ENCODE data around the gene NME3. TPM values are rescaled to one million over a fixed set of nuclear protein-coding genes. Genes with fewer than 3 reads are reported as not detected.

Gene NME3
- total RNA-seq, 1 donor from 2014 or later: 53.8 TPM

DNA sequence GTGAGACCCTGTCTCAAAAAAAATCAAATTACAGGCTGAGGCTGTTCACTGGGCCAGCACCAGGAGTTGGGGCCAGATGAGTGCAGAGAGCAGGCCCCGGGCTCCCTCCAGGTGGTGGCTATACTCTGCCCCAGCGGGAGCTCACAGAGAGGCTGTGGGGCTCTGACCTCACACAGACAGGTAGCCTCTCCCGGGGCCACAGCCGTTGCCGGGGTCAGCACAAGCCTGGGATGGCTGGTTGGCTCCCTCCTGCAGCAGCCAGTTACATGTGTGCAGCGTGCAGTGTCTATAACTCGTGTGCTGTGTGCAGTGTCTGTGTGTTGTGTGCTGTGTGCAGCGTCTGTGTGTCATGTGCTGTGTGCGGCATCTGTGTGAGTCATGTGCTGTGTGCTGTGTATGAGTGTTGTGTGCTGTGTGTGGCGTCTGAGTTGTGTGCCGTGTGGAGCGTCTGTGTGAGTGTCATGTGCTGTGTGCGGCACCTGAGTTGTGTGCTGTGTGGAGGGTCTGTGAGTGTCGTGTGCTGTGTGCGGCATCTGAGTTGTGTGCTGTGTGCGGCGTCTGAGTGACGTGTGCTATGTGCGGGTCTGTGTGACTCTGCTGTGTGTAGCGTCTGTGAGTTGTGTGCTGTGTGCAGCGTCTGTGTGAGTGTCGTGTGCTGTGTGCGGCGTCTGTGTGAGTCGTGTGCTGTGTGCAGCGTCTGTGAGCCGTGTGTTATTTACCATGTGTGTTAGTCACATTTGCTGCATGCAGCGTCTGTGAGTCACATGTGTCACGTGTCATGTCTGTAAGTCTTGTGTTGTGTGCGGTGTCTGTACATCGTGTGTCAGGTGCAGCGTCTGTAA is 44.5 kb downstream of the NME3 start:
- Mint-ChIP-seq H3K36me3 (ENCODE audit: low read depth) (peaks cover 16% of the 10 kb centered on the region), H3K9me3 (ENCODE audit: low read depth) (no peaks in the 10 kb centered on the region), H3K4me1 (ENCODE audit: low read depth) (peaks cover 19% of the 10 kb centered on the region), H3K4me3 (ENCODE audit: unreplicated experiment) (no peak overlapping the region), H3K27ac (ENCODE audit: unreplicated experiment) (no peak overlapping the region), H3K27me3 (ENCODE audit: low read depth) (no peaks in the 10 kb centered on the region)
- TF ChIP-seq, protein P1, sequence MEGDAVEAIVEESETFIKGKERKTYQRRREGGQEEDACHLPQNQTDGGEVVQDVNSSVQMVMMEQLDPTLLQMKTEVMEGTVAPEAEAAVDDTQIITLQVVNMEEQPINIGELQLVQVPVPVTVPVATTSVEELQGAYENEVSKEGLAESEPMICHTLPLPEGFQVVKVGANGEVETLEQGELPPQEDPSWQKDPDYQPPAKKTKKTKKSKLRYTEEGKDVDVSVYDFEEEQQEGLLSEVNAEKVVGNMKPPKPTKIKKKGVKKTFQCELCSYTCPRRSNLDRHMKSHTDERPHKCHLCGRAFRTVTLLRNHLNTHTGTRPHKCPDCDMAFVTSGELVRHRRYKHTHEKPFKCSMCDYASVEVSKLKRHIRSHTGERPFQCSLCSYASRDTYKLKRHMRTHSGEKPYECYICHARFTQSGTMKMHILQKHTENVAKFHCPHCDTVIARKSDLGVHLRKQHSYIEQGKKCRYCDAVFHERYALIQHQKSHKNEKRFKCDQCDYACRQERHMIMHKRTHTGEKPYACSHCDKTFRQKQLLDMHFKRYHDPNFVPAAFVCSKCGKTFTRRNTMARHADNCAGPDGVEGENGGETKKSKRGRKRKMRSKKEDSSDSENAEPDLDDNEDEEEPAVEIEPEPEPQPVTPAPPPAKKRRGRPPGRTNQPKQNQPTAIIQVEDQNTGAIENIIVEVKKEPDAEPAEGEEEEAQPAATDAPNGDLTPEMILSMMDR (IDR thresholded peaks at IDR 0.05): no peak
- no peak for DNase-seq (ENCODE audit: low spot score)

DNA sequence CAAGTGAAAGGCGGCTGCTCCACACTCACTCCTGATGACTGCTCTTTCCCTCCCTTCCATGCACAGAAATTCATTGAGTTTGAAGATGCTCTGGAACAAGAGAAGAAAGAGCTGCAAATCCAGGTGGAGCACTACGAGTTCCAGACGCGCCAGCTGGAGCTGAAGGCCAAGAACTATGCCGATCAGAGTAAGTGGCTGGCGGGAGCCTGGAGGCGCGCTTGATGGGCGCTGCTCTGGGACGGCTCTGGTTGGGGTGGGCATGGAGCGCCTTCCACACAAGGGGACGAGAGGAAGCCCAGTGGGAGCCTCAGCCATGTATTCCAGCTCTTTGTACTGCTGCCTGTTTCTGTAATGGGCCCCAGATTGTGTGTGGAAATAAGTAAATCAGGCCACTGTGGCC is 46.9 kb downstream of the NME3 start:
- Mint-ChIP-seq H3K27me3 (ENCODE audit: low read depth) (no peaks in the 10 kb centered on the region), H3K9me3 (ENCODE audit: low read depth) (no peaks in the 10 kb centered on the region), H3K4me1 (ENCODE audit: low read depth) (peaks cover 27% of the 10 kb centered on the region), H3K36me3 (ENCODE audit: low read depth) (peaks cover 14% of the 10 kb centered on the region), H3K27ac (ENCODE audit: unreplicated experiment) (no peak overlapping the region), H3K4me3 (ENCODE audit: unreplicated experiment) (no peak overlapping the region)
- TF ChIP-seq, protein P1 (IDR thresholded peaks at IDR 0.05): no peak
- DNase-seq (ENCODE audit: low spot score): no peak

DNA sequence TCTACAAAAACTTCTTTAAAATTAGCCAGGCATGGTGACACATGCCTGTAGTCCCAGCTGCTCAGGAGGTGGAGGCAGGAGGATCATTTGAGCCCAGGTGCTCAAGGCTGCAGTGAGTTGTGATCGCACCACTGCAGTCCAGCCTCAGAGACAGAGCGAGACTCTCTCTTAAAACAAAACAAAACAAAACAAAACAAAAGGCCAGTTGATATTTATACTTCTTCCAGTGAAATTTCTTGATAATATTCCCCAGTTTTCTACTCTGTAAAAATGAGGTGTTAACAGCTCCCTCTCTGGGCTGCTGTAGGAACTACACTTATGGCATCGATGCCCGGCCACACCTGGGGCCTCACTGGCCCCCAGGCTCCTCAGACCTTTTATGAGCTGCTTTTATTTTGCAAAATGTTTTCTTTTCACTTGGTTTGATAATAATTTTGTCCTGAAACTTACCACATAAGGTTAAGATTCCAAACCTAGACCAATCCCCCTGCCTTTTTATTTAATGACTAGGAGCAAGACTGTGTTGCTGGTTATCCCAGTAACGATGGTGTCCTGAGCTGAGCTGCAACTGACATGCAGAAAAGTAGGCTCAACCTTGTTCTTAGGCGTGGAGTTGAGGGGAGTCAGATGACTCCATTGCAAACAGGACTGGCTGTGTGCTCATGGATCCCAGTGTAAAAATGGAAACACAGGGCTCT is 47.7 kb downstream of the NME3 start:
- H3K4me3 Mint-ChIP-seq (ENCODE audit: unreplicated experiment): no peak overlapping the region
- TF ChIP-seq, protein P1 (IDR thresholded peaks at IDR 0.05): peak; percentile 87
- H3K27ac Mint-ChIP-seq (ENCODE audit: unreplicated experiment): peak overlapping the region; percentile 93
- peaks cover 27% of the 10 kb centered on the region for H3K4me1 Mint-ChIP-seq (ENCODE audit: low read depth)
- DNase-seq (ENCODE audit: low spot score): no peak
- no peaks in the 10 kb centered on the region for H3K27me3 Mint-ChIP-seq (ENCODE audit: low read depth)
- H3K9me3 Mint-ChIP-seq (ENCODE audit: low read depth): no peaks in the 10 kb centered on the region
- H3K36me3 Mint-ChIP-seq (ENCODE audit: low read depth): peaks cover 10% of the 10 kb centered on the region

DNA sequence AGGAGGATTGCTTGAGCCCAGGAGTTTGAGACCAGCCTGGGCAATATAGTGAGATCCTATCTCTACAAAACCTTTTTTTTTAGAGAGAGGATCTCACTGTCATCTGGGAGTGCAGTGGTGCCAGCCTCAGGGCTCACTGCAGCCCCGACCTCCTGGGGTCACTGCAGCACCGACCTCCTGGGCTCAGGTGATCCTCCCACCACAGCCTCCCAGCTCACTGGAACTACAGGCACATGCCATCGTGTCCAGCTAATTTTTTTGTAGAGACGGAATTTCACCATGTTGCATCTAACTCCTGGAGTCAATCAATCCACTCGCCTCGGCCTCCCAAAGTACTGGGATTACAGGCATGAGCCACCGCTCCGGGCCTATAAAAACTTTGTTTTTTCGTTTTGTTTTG is 50.0 kb downstream of the NME3 start:
- DNase-seq (ENCODE audit: low spot score): no peak
- TF ChIP-seq, protein P1 (IDR thresholded peaks at IDR 0.05): no peak
- Mint-ChIP-seq H3K4me3 (ENCODE audit: unreplicated experiment) (no peak overlapping the region), H3K36me3 (ENCODE audit: low read depth) (no peaks in the 10 kb centered on the region), H3K27me3 (ENCODE audit: low read depth) (no peaks in the 10 kb centered on the region), H3K4me1 (ENCODE audit: low read depth) (peaks cover 27% of the 10 kb centered on the region), H3K27ac (ENCODE audit: unreplicated experiment) (peak overlapping the region; percentile 93), H3K9me3 (ENCODE audit: low read depth) (no peaks in the 10 kb centered on the region)

Small RNA genes lying within 50 kb of the gene (microRNA-seq; reads per million reads assigned to microRNA genes)
- 2.8 reads per million for gene MIR3177 (ENCODE audit: borderline number of aligned reads)

Other genes starting within 250 kb of the NME3 start
- gene TMEM204, start 237.9 kb downstream of the NME3 start, total RNA-seq: 2.9 to 9.7 TPM (median 8.4 TPM) in 3 replicates
- 15.0 to 23.2 TPM (median 17.8 TPM) in 3 replicates for gene IFT140, start 159.5 kb downstream of the NME3 start, total RNA-seq
- gene CRAMP1, start 159.2 kb downstream of the NME3 start, total RNA-seq: 17.8 to 21.2 TPM (median 20.5 TPM) in 3 replicates
- 59.2 to 65.9 TPM (median 63.0 TPM) in 3 replicates for gene JPT2, start 93.3 kb downstream of the NME3 start, total RNA-seq
- 53.8 to 66.0 TPM (median 56.4 TPM) in 3 replicates for gene MAPK8IP3, start 65.3 kb downstream of the NME3 start, total RNA-seq
- 16.9 to 28.4 TPM (median 19.7 TPM) in 3 replicates for gene EME2, start 1.3 kb upstream of the NME3 start, total RNA-seq
- 54.5 to 78.7 TPM (median 60.4 TPM) in 3 replicates for gene MRPS34, start 1.6 kb upstream of the NME3 start, total RNA-seq
- gene SPSB3, start 11.0 kb upstream of the NME3 start, total RNA-seq: 30.8 to 32.1 TPM (median 31.5 TPM) in 3 replicates
- 36.5 to 46.0 TPM (median 40.7 TPM) in 3 replicates for gene NUBP2, start 11.4 kb upstream of the NME3 start, total RNA-seq
- gene IGFALS, start 22.2 kb upstream of the NME3 start, total RNA-seq: 0.12 to 0.31 TPM in 2 of 3 replicates, not detected in the other
- gene HAGH, start 55.3 kb upstream of the NME3 start, total RNA-seq: 46.5 to 56.7 TPM (median 55.1 TPM) in 3 replicates
- 25.8 to 27.1 TPM (median 25.9 TPM) in 3 replicates for gene FAHD1, start 55.7 kb upstream of the NME3 start, total RNA-seq
- 1.1 to 1.3 TPM (median 1.2 TPM) in 3 replicates for gene MEIOB, start 100.6 kb upstream of the NME3 start, total RNA-seq
- gene HS3ST6, start 146.9 kb upstream of the NME3 start, total RNA-seq: not detected in 3 replicates
- 18.3 to 19.1 TPM (median 18.8 TPM) in 3 replicates for gene MSRB1, start 171.7 kb upstream of the NME3 start, total RNA-seq
- gene RPL3L, start 183.1 kb upstream of the NME3 start, total RNA-seq: not detected in 3 replicates
- 97.9 to 131 TPM (median 110 TPM) in 3 replicates for gene NDUFB10, start 188.0 kb upstream of the NME3 start, total RNA-seq
- 1,605 to 1,878 TPM (median 1,662 TPM) in 3 replicates for gene RPS2, start 193.3 kb upstream of the NME3 start, total RNA-seq
- gene RNF151, start 195.3 kb upstream of the NME3 start, total RNA-seq: not detected in 3 replicates
- 20.9 to 40.1 TPM (median 21.6 TPM) in 3 replicates for gene TBL3, start 200.5 kb upstream of the NME3 start, total RNA-seq
- gene NOXO1, start 209.9 kb upstream of the NME3 start, total RNA-seq: 0.25 to 0.48 TPM (median 0.26 TPM) in 3 replicates
- gene GFER, start 212.7 kb upstream of the NME3 start, total RNA-seq: 17.0 to 19.7 TPM (median 17.5 TPM) in 3 replicates
- 0.39 to 0.74 TPM (median 0.67 TPM) in 3 replicates for gene SYNGR3, start 218.4 kb upstream of the NME3 start, total RNA-seq
- 39.0 to 43.4 TPM (median 41.7 TPM) in 3 replicates for gene ZNF598, start 238.3 kb upstream of the NME3 start, total RNA-seq
- gene NPW, start 248.2 kb upstream of the NME3 start, total RNA-seq: 1.1 to 3.7 TPM (median 2.5 TPM) in 3 replicates